PFSK-1 (cell line): ENCODE measurements around the gene KLHL2.

Source experiments
- POLR2AphosphoS5 ChIP-seq: IDR thresholded peaks from 2 replicates; pipeline ENCODE4 v1.6.1; 2012; ENCODE audit warnings: low read depth, mild to moderate bottlenecking, control low read depth, low read length, moderate library complexity
- TF ChIP-seq, protein P1 (sequence below), 2 experiments: IDR thresholded peaks; 2 replicates each; pipeline versions ENCODE4 v1.6.1 to v1.8.0; 2011 to 2012; ENCODE audit warnings: low read depth in 2 of 2, low read length in 2 of 2, control low read depth in 1 of 2, inconsistent platforms in 1 of 2, mild to moderate bottlenecking in 1 of 2, moderate library complexity in 1 of 2; ENCODE audit not compliant: insufficient read depth in 1 of 2

- TF ChIP-seq, protein P1, sequence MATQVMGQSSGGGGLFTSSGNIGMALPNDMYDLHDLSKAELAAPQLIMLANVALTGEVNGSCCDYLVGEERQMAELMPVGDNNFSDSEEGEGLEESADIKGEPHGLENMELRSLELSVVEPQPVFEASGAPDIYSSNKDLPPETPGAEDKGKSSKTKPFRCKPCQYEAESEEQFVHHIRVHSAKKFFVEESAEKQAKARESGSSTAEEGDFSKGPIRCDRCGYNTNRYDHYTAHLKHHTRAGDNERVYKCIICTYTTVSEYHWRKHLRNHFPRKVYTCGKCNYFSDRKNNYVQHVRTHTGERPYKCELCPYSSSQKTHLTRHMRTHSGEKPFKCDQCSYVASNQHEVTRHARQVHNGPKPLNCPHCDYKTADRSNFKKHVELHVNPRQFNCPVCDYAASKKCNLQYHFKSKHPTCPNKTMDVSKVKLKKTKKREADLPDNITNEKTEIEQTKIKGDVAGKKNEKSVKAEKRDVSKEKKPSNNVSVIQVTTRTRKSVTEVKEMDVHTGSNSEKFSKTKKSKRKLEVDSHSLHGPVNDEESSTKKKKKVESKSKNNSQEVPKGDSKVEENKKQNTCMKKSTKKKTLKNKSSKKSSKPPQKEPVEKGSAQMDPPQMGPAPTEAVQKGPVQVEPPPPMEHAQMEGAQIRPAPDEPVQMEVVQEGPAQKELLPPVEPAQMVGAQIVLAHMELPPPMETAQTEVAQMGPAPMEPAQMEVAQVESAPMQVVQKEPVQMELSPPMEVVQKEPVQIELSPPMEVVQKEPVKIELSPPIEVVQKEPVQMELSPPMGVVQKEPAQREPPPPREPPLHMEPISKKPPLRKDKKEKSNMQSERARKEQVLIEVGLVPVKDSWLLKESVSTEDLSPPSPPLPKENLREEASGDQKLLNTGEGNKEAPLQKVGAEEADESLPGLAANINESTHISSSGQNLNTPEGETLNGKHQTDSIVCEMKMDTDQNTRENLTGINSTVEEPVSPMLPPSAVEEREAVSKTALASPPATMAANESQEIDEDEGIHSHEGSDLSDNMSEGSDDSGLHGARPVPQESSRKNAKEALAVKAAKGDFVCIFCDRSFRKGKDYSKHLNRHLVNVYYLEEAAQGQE (IDR thresholded peaks at IDR 0.05; ENCODE audit: insufficient read depth in 1 of 2, low read depth in 2 of 2, low read length in 2 of 2), result no peak
- no peak for TF ChIP-seq POLR2AphosphoS5
Observed at GRCh38 chr4:165367040-165367439, 159.7 kb downstream of the KLHL2 start.
